NT2/D1 (cell line): ENCODE measurements around the gene TBCA.

Experiments used
- DNase-seq: peaks from one replicate; pipeline ENCODE4 v3.0.0-alpha.2; 2011; ENCODE audit warnings: low read depth, low spot score
- H3K27me3 ChIP-seq: 2 replicates; pipeline ENCODE4 v1.6.0; 2011; ENCODE audit warnings: mild to moderate bottlenecking; ENCODE audit not compliant: insufficient read length, insufficient read depth
- H3K36me3 ChIP-seq: 2 replicates; pipeline ENCODE4 v1.6.1; 2011; ENCODE audit warnings: mild to moderate bottlenecking, low read length, mixed read lengths; ENCODE audit not compliant: insufficient read depth, insufficient read length
- H3K4me1 ChIP-seq: 2 replicates; pipeline ENCODE4 v1.5.1; 2011; ENCODE audit not compliant: insufficient read depth, insufficient read length
- H3K4me3 ChIP-seq: 2 replicates; pipeline ENCODE4 v1.5.1; 2011; ENCODE audit warnings: low read depth; ENCODE audit not compliant: insufficient read length
- H3K9ac ChIP-seq: 2 replicates; pipeline ENCODE4 v1.6.0; 2011; ENCODE audit warnings: low read depth; ENCODE audit not compliant: insufficient read length
- H3K9me3 ChIP-seq: 2 replicates; pipeline ENCODE4 v1.5.1; 2011; ENCODE audit warnings: mild to moderate bottlenecking, low read length; ENCODE audit not compliant: insufficient read depth
- SUZ12 ChIP-seq: IDR thresholded peaks from 2 replicates; pipeline ENCODE4 v1.6.1; 2011; ENCODE audit not compliant: insufficient read length, insufficient read depth; ENCODE audit errors: extremely low read depth
- YY1 ChIP-seq: IDR thresholded peaks from 2 replicates; pipeline ENCODE4 v1.6.1; 2011; ENCODE audit not compliant: insufficient read length, insufficient read depth
- ZNF274 ChIP-seq: IDR thresholded peaks from 2 replicates; pipeline ENCODE4 v1.6.1; 2011; ENCODE audit warnings: mild to moderate bottlenecking, low read depth, low read length

The TBCA gene

DNA sequence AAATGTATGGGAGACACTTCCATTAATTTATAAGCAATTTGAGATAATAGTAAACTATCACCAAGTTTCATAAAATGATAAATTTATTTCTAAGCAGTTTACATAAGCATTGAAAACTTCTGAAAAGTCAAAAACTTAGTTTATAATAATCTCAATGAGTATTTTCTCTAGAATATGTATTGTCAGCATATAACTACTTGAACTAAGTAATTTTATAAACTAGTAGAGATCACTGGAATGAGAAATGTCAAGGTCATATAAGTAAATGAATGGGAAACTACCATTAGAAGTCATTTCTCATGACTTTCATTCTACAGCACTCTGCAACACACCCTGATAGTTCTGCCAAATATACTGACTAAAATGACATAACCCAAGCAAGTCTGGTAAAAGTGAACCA, 3.4 kb downstream of the TBCA start:
- H3K4me3 ChIP-seq, result no peak overlapping the region
- H3K36me3 ChIP-seq, result peaks cover 48% of the 10 kb centered on the region
- no peak for DNase-seq

DNA sequence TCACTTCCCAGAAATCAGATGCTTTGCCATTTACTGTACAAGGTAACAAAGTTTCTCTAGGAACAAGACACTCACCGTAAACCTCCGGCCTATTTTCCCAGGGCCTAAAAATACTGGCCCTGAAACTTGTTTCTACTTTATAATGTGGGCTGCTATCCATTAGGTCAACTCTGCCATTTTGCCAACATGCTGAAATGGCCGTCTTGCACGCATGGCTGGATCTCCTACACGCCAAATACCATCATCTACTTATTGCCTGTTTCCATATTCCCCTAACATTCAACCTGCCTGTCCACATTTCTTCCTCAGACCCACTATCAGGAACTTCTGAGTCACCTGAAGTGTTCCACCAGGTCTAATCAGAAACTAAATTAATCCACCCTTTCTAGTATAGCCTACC, 4.7 kb downstream of the TBCA start:
- Histone ChIP-seq H3K4me1 (no peaks in the 10 kb centered on the region), H3K4me3 (no peak overlapping the region), H3K27me3 (no peaks in the 10 kb centered on the region), H3K36me3 (peaks cover 53% of the 10 kb centered on the region), H3K9me3 (no peaks in the 10 kb centered on the region), H3K9ac (no peak overlapping the region)
- no peak for TF ChIP-seq SUZ12
- no peak for TF ChIP-seq YY1
- TF ChIP-seq ZNF274, result no peak
- DNase-seq, result no peak

More for the DNA sequence above, 3.4 kb downstream of the TBCA start:
- Histone ChIP-seq H3K4me1 (no peaks in the 10 kb centered on the region), H3K9ac (no peak overlapping the region), H3K9me3 (no peaks in the 10 kb centered on the region), H3K27me3 (no peaks in the 10 kb centered on the region)
- TF ChIP-seq SUZ12 (no peak), YY1 (no peak), ZNF274 (no peak)

DNA sequence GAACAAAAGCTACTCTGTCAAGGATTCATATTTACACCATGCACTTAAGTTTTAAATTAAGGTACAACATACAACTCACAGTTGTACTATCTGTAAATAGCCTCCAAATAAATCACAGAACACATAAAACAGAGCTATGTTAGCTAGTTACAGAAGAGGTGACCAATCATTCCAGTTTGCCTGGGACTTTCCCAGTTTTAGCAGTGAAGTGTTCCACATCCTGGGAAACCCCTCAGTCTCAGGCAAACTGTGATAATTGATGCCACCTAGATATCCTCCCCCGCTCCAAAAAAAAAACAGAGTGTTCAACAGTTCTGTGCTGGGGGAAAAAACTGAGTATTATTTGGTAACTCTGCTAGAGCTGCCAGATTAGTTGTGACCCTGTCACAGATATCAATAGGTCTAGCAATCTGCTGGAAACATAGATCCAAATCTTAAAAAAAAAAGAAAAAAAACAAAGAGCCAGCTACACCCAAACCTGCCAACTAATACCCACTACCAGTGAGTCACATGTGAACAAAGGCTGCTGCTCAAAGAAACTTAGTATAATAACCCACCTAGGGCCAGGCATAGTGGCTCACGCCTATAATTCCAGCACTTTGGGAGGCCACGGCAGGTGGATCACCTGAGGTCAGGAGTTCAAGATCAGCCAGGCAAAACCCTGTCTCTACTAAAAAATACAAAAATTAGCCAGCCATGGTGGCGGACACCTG, 5.7 kb downstream of the TBCA start:
- Histone ChIP-seq H3K4me3 (no peak overlapping the region), H3K4me1 (no peaks in the 10 kb centered on the region), H3K9ac (no peak overlapping the region), H3K9me3 (peaks cover 7% of the 10 kb centered on the region; the same call in 1 of the 2 replicates), H3K27me3 (no peaks in the 10 kb centered on the region), H3K36me3 (peaks cover 54% of the 10 kb centered on the region)
- no peak for DNase-seq
- TF ChIP-seq SUZ12 (no peak), YY1 (no peak), ZNF274 (no peak)

- H3K27me3 ChIP-seq, result no peaks in the 10 kb centered on the region
- no peaks in the 10 kb centered on the region for H3K4me1 ChIP-seq
- peaks cover 20% of the 10 kb centered on the region for H3K9me3 ChIP-seq
- DNase-seq, result no peak
- no peak overlapping the region for H3K9ac ChIP-seq
- H3K36me3 ChIP-seq, result peaks cover 56% of the 10 kb centered on the region
- H3K4me3 ChIP-seq, result no peak overlapping the region
- TF ChIP-seq ZNF274 (no peak), YY1 (no peak), SUZ12 (no peak)
These were observed 7.2 kb downstream of the TBCA start for GRCh38 chr5:77768978-77769377.

DNA sequence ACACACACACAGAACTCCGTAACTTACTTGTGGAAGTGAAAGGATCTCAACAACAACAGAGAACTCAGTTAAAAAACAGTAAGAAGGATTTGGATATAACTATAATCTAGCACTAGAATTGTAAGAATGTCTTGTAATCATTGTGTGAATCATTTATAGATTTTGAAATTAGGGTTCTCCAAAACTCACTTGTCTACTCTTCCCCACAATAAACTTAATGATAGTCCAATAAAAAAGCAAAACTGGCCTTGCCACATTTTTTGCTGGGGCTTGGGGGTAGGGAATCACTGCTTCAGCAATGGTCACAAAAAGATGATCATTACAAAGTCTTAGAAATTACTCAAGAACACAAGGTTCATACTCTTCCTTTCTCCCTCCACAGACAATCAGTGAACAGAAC, 8.8 kb downstream of the TBCA start:
- H3K4me3 ChIP-seq, result no peak overlapping the region
- no peak overlapping the region for H3K9ac ChIP-seq
- H3K36me3 ChIP-seq, result peaks cover 42% of the 10 kb centered on the region
- no peaks in the 10 kb centered on the region for H3K27me3 ChIP-seq
- peaks cover 33% of the 10 kb centered on the region for H3K9me3 ChIP-seq
- no peaks in the 10 kb centered on the region for H3K4me1 ChIP-seq
- DNase-seq, result no peak
- TF ChIP-seq YY1, result no peak
- TF ChIP-seq SUZ12, result no peak
- TF ChIP-seq ZNF274, result no peak

DNA sequence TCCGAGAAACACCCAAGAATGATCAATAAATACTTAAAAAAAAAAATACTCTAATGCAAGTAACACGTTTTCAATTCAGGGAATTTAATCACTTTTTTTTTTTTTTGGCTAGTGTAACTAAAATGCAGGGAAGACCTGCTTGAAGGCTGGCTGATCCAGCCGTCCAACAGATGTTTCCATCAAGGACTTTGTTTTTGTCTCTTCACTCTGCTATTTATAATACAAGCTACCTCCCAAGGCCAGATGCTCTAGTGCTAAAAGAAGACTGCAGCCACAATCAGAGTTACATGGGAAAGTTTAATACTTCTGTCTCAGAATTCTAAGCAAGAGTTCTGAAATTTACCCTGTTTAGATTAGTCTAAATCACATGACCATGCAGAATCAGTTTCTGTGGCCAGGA, 14.5 kb downstream of the TBCA start:
- Histone ChIP-seq H3K27me3 (no peaks in the 10 kb centered on the region), H3K9ac (no peak overlapping the region), H3K9me3 (peaks cover 58% of the 10 kb centered on the region), H3K4me1 (no peaks in the 10 kb centered on the region), H3K36me3 (peaks cover 20% of the 10 kb centered on the region), H3K4me3 (no peak overlapping the region)
- TF ChIP-seq SUZ12 (no peak), YY1 (no peak), ZNF274 (no peak)
- no peak for DNase-seq

DNA sequence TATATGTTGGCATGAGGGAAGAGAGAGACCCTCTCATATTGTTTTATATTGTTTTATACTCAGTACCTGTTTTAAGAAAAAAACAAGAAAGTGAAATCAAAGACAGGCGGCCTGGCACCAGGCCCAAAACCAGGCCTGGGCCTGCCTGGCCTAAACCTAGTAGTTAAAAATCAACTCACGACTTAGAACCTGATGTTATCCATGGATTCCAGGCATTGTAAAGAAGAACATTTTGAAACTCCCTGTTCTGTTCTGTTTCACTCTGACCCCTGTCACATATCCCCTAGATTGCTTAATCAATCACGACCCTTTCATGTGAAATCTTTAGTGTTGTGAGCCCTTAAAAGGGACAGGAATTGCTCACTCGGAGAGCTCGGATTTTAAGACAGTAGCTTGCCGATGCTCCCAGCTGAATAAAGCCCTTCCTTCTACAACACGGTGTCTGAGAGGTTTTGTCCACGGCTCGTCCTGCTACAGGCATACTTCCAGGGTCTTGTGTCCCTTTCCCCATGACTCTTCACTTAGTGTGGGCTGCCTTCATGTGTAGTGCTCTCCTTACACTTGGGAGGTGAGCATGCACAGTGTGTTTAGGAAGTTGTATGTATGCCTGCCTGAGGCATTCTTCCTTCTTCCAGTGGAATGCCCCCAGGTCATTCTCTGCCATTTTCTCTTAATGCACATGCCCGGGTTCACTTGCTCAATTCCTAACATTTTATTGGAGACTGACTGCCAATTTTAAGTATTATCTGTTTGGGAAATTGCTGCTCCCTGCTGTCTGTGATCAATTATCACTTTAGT, 17.8 kb downstream of the TBCA start:
- DNase-seq, result no peak
- Histone ChIP-seq H3K27me3 (no peaks in the 10 kb centered on the region), H3K4me1 (no peaks in the 10 kb centered on the region), H3K9ac (no peak overlapping the region), H3K4me3 (no peak overlapping the region), H3K36me3 (peaks cover 17% of the 10 kb centered on the region), H3K9me3 (peaks cover 32% of the 10 kb centered on the region)
- no peak for TF ChIP-seq YY1
